ENCODE data around the gene MT1A. TPM values are rescaled to one million over a fixed set of nuclear protein-coding genes. Genes with fewer than 3 reads are reported as not detected.

MT1A gene
- total RNA-seq, 6 experiments from 2014 or later = 0.50 to 1.5 TPM; not detected in 4

DNA sequence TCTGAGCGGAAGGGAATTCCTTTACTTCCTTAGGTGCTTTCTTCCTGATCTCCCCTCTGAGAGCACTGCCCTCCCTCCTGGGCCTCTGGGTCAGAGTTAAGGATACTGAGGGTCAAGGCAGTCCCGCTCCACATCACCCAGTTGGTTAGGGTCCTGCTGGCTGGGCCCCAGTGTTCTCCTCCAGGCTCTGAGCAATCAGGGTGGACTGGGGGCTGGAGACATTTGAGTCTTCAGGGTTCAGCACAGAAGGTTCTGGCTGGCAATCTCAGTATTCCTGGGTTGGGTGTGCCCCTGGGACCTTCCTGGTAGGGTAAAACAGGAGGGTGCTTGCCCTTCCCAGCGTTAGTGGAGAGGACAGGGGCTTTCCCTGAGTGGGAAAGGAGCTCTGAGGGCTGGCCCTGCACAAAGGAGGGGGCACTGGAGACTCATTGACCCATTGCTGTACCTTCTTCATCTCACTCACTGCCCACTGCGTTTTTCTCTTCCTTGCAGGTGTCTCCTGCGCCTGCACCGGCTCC lies 5.6 kb upstream of the MT1A start:
- H3K27ac Mint-ChIP-seq = no peak overlapping the region
- H3K27me3 Mint-ChIP-seq (ENCODE audit: insufficient read depth) = peaks cover 39% of the 10 kb centered on the region
- TF ChIP-seq, protein P1, sequence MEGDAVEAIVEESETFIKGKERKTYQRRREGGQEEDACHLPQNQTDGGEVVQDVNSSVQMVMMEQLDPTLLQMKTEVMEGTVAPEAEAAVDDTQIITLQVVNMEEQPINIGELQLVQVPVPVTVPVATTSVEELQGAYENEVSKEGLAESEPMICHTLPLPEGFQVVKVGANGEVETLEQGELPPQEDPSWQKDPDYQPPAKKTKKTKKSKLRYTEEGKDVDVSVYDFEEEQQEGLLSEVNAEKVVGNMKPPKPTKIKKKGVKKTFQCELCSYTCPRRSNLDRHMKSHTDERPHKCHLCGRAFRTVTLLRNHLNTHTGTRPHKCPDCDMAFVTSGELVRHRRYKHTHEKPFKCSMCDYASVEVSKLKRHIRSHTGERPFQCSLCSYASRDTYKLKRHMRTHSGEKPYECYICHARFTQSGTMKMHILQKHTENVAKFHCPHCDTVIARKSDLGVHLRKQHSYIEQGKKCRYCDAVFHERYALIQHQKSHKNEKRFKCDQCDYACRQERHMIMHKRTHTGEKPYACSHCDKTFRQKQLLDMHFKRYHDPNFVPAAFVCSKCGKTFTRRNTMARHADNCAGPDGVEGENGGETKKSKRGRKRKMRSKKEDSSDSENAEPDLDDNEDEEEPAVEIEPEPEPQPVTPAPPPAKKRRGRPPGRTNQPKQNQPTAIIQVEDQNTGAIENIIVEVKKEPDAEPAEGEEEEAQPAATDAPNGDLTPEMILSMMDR (IDR thresholded peaks at IDR 0.05) = no peak
- H3K9me3 Mint-ChIP-seq = no peaks in the 10 kb centered on the region
- no peaks in the 10 kb centered on the region; the same call in 1 of the 2 replicates for H3K36me3 Mint-ChIP-seq (ENCODE audit: low read depth)
- H3K4me1 Mint-ChIP-seq (ENCODE audit: low read depth) = peaks cover 26% of the 10 kb centered on the region
- DNase-seq = no peak
- H3K4me3 Mint-ChIP-seq = peak overlapping the region; percentile 84

DNA sequence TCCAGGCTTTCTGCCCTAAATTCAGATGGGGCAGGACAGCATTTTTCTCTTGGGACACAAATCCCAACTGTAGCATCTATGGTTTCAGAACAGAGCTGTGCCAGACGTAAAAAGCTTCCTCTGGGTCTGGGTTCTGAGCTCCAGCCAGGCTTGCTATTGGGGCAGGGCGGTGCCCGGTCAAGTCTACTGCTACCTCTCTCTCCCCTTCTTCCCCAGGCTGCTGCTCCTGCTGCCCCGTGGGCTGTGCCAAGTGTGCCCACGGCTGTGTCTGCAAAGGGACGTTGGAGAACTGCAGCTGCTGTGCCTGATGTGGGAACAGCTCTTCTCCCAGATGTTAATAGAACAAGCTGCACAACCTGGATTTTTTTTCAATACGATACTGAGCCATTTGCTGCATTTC lies 4.9 kb upstream of the MT1A start:
- Mint-ChIP-seq H3K9me3 (no peaks in the 10 kb centered on the region), H3K27ac (no peak overlapping the region), H3K4me1 (ENCODE audit: low read depth) (peaks cover 27% of the 10 kb centered on the region), H3K27me3 (ENCODE audit: insufficient read depth) (peaks cover 43% of the 10 kb centered on the region), H3K4me3 (no peak overlapping the region), H3K36me3 (ENCODE audit: low read depth) (no peaks in the 10 kb centered on the region; the same call in 1 of the 2 replicates)
- TF ChIP-seq, protein P1 (IDR thresholded peaks at IDR 0.05) = no peak
- DNase-seq = no peak

DNA sequence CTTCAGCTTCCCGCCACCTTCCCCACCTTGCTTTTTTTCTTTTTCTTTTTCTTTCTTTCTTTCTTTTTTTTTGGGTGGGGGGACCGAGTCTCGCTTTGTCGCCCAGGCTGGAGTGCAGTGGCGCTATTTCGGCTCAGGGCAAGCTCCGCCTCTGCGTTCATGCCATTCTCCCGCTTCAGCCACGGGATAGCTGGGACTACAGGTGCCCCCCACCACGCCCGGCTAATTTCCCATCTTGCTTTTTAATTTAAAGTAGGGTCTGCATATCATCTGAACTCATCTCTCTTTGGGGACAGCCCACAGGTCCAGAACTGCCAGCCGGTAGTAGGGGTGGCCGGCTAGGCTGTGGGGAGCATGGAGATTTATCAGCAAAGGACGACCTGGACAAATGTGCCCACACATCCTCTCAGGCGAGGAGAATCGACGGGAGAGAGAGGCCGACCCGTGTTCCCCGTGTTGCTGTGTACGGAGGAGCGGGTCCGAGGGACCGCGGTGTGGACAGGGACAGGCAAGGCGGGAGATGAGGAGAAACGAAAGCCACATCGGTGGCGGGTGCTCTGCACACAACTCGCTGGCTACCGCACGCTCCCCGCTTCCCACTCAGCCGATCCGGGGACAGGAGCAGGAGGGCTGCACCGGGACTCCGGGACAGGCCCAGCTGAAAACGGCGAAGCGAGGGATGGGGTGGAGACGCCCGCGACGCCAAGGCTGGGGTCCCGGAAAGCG lies 3.6 kb upstream of the MT1A start:
- TF ChIP-seq, protein P1 (IDR thresholded peaks at IDR 0.05) = no peak
- no peaks in the 10 kb centered on the region for H3K9me3 Mint-ChIP-seq
- no peak for DNase-seq
- H3K27me3 Mint-ChIP-seq (ENCODE audit: insufficient read depth) = peaks cover 57% of the 10 kb centered on the region
- no peaks in the 10 kb centered on the region; the same call in 1 of the 2 replicates for H3K36me3 Mint-ChIP-seq (ENCODE audit: low read depth)
- H3K4me1 Mint-ChIP-seq (ENCODE audit: low read depth) = peaks cover 23% of the 10 kb centered on the region
- H3K4me3 Mint-ChIP-seq = peak overlapping the region; percentile 83
- H3K27ac Mint-ChIP-seq = no peak overlapping the region

DNA sequence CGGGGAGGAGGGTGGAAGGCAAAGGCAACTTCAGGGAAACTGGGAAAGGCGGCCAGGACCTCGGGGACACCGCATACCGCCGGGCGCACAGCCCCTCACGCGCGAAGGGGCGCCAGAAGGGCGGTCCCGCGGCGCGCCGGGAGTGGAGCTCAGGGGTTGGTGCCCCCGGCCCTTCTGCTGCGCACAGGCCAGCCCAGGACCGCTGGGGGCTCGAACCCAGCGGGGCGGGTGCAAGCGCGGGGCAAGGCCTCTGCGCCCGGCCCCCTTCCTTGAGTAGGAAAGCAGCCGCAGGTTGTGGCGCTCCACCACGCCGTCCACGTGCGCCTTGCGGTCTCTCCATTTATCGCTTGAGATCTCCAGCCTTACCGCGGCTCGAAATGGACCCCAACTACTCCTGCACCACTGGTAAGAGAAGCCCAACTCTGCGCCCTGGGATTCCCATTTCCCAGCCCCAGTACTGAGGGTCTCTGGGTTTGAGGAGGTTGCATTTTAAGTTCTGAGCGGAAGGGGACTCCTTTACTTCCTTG lies 3.0 kb upstream of the MT1A start:
- Mint-ChIP-seq H3K4me3 (peak overlapping the region; percentile 83; the same call in 1 of the 2 replicates), H3K27me3 (ENCODE audit: insufficient read depth) (peaks cover 63% of the 10 kb centered on the region)
- TF ChIP-seq, protein P1 (IDR thresholded peaks at IDR 0.05) = no peak

DNA sequence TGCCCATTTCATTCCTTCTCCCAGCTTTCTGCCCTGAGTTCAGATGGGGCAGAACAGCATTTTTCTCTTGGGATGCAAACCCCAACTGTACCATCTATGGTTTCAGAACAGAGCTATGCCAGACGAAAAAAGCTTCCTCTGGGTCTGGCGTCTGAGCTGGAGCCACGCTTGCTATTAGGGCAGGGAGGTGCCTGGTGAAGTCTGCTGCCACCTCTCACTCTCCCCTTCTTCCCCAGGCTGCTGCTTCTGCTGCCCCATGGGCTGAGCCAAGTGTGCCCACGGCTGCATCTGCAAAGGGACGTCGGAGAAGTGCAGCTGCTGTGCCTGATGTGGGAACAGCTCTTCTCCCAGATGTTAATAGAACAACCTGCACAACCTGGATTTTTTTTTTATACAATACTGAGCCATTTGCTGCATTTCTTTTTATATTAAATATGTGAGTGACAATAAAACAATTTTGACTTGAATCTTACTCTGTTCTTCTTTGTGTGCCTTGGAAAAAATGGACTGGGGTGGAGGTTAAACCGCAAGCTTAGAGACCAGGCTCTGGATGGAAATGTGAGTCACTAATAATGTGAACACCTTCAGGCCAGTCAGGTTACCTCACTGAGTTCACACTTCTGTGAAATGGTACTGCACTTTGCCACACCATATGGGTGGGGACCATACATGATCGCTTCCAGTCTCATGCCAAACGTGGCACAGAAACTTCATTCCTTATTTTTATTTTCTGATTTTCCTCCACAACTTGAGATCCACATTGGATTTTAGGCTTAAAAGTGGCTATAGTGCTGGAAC lies 1.7 kb upstream of the MT1A start:
- Mint-ChIP-seq H3K4me3 (no peak overlapping the region), H3K27me3 (ENCODE audit: insufficient read depth) (peaks cover 68% of the 10 kb centered on the region), H3K4me1 (ENCODE audit: low read depth) (peaks cover 21% of the 10 kb centered on the region), H3K9me3 (no peaks in the 10 kb centered on the region), H3K27ac (no peak overlapping the region), H3K36me3 (ENCODE audit: low read depth) (no peaks in the 10 kb centered on the region; the same call in 1 of the 2 replicates)
- DNase-seq = no peak
- TF ChIP-seq, protein P1 (IDR thresholded peaks at IDR 0.05) = no peak

More for the DNA sequence above, 3.0 kb upstream of the MT1A start:
- no peaks in the 10 kb centered on the region; the same call in 1 of the 2 replicates for H3K36me3 Mint-ChIP-seq (ENCODE audit: low read depth)
- H3K4me1 Mint-ChIP-seq (ENCODE audit: low read depth) = peaks cover 23% of the 10 kb centered on the region
- no peaks in the 10 kb centered on the region for H3K9me3 Mint-ChIP-seq
- no peak for DNase-seq
- H3K27ac Mint-ChIP-seq = no peak overlapping the region

All from HFFc6 (cell line).